ENCODE measurements around the gene LEFTY1. TPM values are rescaled to one million over a fixed set of nuclear protein-coding genes. Genes with fewer than 3 reads are reported as not detected.

LEFTY1 gene
- total RNA-seq, 2 experiments from 2014 or later, result 0.09 to 1.0 TPM

- H3K9me3 ChIP-seq (ENCODE audit: low read length), result no peaks in the 10 kb centered on the region
- H3K4me3 ChIP-seq (ENCODE audit: low read depth, low read length, poor library complexity, severe bottlenecking), result peak within 1 kb of the TSS; percentile 91
- H2AFZ ChIP-seq (ENCODE audit: low read length), result peak within 1 kb of the TSS; percentile 19; the same call in 1 of the 2 replicates
- H3K4me1 ChIP-seq (ENCODE audit: insufficient read depth, low read length, poor library complexity, severe bottlenecking), result peaks cover 65% of the 10 kb centered on the region
- peak within 1 kb of the TSS; percentile 81 for H3K4me2 ChIP-seq (ENCODE audit: low read length)
- POLR2A ChIA-PET, result interaction anchor here (0.6 to 9.1 kb wide), 23 partner anchors 8 to 502 kb away, joined by 3 to 83 read pairs (median 4); partner anchors contain the start of genes LEFTY2, SDE2, SRP9 and TMEM63A
- peaks cover 40% of the 10 kb centered on the region for H3K36me3 ChIP-seq (ENCODE audit: insufficient read depth, low read length)
- TSS peak; percentile 82 for BruUV-seq (replicated peaks)
- peak; percentile 98 for DNase-seq (ENCODE audit: low spot score)
- TF ChIP-seq EZH2phosphoT487 (IDR thresholded peaks at IDR 0.05; ENCODE audit: borderline replicate concordance, low read depth, low read length) (no peak), CTCF (conservative IDR thresholded peaks at IDR 0.05; ENCODE audit: low read length) (no peak)
- H3K79me2 ChIP-seq (ENCODE audit: insufficient read depth, low read depth, low read length), result peaks cover 32% of the 10 kb centered on the region
- intact Hi-C loops (cut with micrococcal nuclease; ENCODE audit: unreplicated experiment), result loop anchor here (1.0 to 10.0 kb wide), 5 partner anchors 18 to 731 kb away; no protein-coding TSS in a partner anchor
- CTCF ChIA-PET (ENCODE audit: unreplicated experiment), result interaction anchor here (0.6 to 1.0 kb wide), 5 partner anchors 38 to 77 kb away, joined by 3 to 5 read pairs (median 3); partner anchors contain the start of gene TMEM63A
- H3K9me2 ChIP-seq (ENCODE audit: insufficient read depth, low read length), result no peaks in the 10 kb centered on the region
- 0 out of 2 replicates have a peak, but pooled peaks cover 5% of the 10 kb centered on the region for H4K20me1 ChIP-seq (ENCODE audit: insufficient read depth, low read length)
- peak within 1 kb of the TSS; percentile 81 for H3K27ac ChIP-seq (ENCODE audit: low read depth, low read length, poor library complexity, severe bottlenecking)
Measured at GRCh38 chr1:225923692-225924555, 35.0 kb upstream of the LEFTY1 start, which contains the start of gene PYCR2. Gene PYCR2, minus strand, starts transcription at chr1:225924250. Its CDS starts 140 bp downstream, at chr1:225924110.

- peaks cover 63% of the 10 kb centered on the region for H3K4me1 ChIP-seq (ENCODE audit: insufficient read depth, low read length, poor library complexity, severe bottlenecking)
- peak overlapping the region; percentile 91 for H3K4me3 ChIP-seq (ENCODE audit: low read depth, low read length, poor library complexity, severe bottlenecking)
- intact Hi-C loops (cut with micrococcal nuclease; ENCODE audit: unreplicated experiment), result loop anchor here (5.0 to 10.0 kb wide), 2 partner anchors 54 to 731 kb away; no protein-coding TSS in a partner anchor
- H3K27ac ChIP-seq (ENCODE audit: low read depth, low read length, poor library complexity, severe bottlenecking), result peak overlapping the region; percentile 81
- no peak overlapping the region for H2AFZ ChIP-seq (ENCODE audit: low read length)
- TF ChIP-seq EZH2phosphoT487 (IDR thresholded peaks at IDR 0.05; ENCODE audit: borderline replicate concordance, low read depth, low read length), result no peak
- no peak for TF ChIP-seq CTCF (conservative IDR thresholded peaks at IDR 0.05; ENCODE audit: low read length)
- H4K20me1 ChIP-seq (ENCODE audit: insufficient read depth, low read length), result 0 out of 2 replicates have a peak, but pooled peaks cover 5% of the 10 kb centered on the region
- no peaks in the 10 kb centered on the region for H3K9me2 ChIP-seq (ENCODE audit: insufficient read depth, low read length)
- ChIA-PET POLR2A (interaction anchor here (0.6 to 9.1 kb wide), 18 partner anchors 9 to 445 kb away, joined by 3 to 83 read pairs (median 4); partner anchors contain the start of genes LEFTY2, SDE2, SRP9 and TMEM63A), CTCF (ENCODE audit: unreplicated experiment) (interaction anchor here (0.6 to 1.0 kb wide), 2 partner anchors 34 to 64 kb away, joined by 3 read pairs; no protein-coding TSS in a partner anchor)
- H3K79me2 ChIP-seq (ENCODE audit: insufficient read depth, low read depth, low read length), result peaks cover 32% of the 10 kb centered on the region
- DNase-seq (ENCODE audit: low spot score), result no peak
- H3K4me2 ChIP-seq (ENCODE audit: low read length), result peak overlapping the region; percentile 81
- no peaks in the 10 kb centered on the region for H3K9me3 ChIP-seq (ENCODE audit: low read length)
- no TSS peak for BruUV-seq (replicated peaks)
- peaks cover 46% of the 10 kb centered on the region for H3K36me3 ChIP-seq (ENCODE audit: insufficient read depth, low read length)
Measured at GRCh38 chr1:225923381-225923691, 34.4 kb upstream of the LEFTY1 start.

Measured in OCI-LY7 (cell line).